ENCODE data around the gene PRSS1. TPM values are rescaled to one million over a fixed set of nuclear protein-coding genes. Genes with fewer than 3 reads are reported as not detected.

Gene PRSS1
- total RNA-seq, 3 donors from 2014 or later (not counting 1 experiment from before 2014, with no cell fraction given): not detected

GRCh38 chr7:142770661-142771352 lies 21.5 kb downstream of the PRSS1 start, which contains the start of gene PRSS2:
Gene PRSS2 (plus strand): TSS chr7:142770970. CDS start chr7:142770983, 13 bp downstream.
- ATAC-seq: no peak

GRCh38 chr7:142771353-142771723 lies 22.1 kb downstream of the PRSS1 start:
- Mint-ChIP-seq H3K27me3 (ENCODE audit: low read depth in 2 of 2) (no peaks in the 10 kb centered on the region), H3K4me3 (no peak overlapping the region), H3K27ac (peak overlapping the region in 1 of 2 donors; percentile 7), H3K4me1 (peaks cover 59 to 65% of the 10 kb centered on the region in 2 donors), H3K9me3 (no peaks in the 10 kb centered on the region), H3K36me3 (no peaks in the 10 kb centered on the region)
- Histone ChIP-seq H3K36me3 (ENCODE audit: control insufficient read depth, insufficient read depth, low read length) (no peaks in the 10 kb centered on the region), H3K9me3 (ENCODE audit: control insufficient read depth, insufficient read depth, low read length) (no peaks in the 10 kb centered on the region), H3K27ac (ENCODE audit: low read length) (no peak overlapping the region), H3K4me3 (ENCODE audit: low read length) (no peak overlapping the region), H3K27me3 (ENCODE audit: control insufficient read depth, insufficient read depth, low read length) (no peaks in the 10 kb centered on the region), H3K4me1 (ENCODE audit: control insufficient read depth, insufficient read depth, low read length) (peaks cover 5% of the 10 kb centered on the region)
- ATAC-seq (no peak), DNase-seq (no peak)
- intact Hi-C loops (cut with micrococcal nuclease): loop anchor here (10.0 kb wide), 1 partner anchor 63 kb away; no protein-coding TSS in a partner anchor
- TF ChIP-seq CTCF (IDR thresholded peaks at IDR 0.05): no peak
- WGBS (ENCODE audit: insufficient coverage): 63% methylated on average over 5 of the region's 5 CpGs

More at GRCh38 chr7:142770661-142771352, 21.5 kb downstream of the PRSS1 start, which contains the start of gene PRSS2:
- Mint-ChIP-seq H3K36me3 (no peaks in the 10 kb centered on the region), H3K4me1 (peaks cover 54 to 60% of the 10 kb centered on the region in 2 donors), H3K9me3 (no peaks in the 10 kb centered on the region), H3K4me3 (no peak within 1 kb of the TSS), H3K27me3 (ENCODE audit: low read depth in 2 of 2) (no peaks in the 10 kb centered on the region), H3K27ac (peak within 1 kb of the TSS; percentile 7 to 41)
- intact Hi-C loops (cut with micrococcal nuclease): loop anchor here (10.0 kb wide), 1 partner anchor 64 kb away; no protein-coding TSS in a partner anchor
- Histone ChIP-seq H3K27ac (ENCODE audit: low read length) (no peak within 1 kb of the TSS), H3K4me3 (ENCODE audit: low read length) (no peak within 1 kb of the TSS), H3K36me3 (ENCODE audit: control insufficient read depth, insufficient read depth, low read length) (no peaks in the 10 kb centered on the region), H3K4me1 (ENCODE audit: control insufficient read depth, insufficient read depth, low read length) (peaks cover 5% of the 10 kb centered on the region), H3K9me3 (ENCODE audit: control insufficient read depth, insufficient read depth, low read length) (no peaks in the 10 kb centered on the region), H3K27me3 (ENCODE audit: control insufficient read depth, insufficient read depth, low read length) (no peaks in the 10 kb centered on the region)
- no peak for DNase-seq
- no peak for TF ChIP-seq CTCF (IDR thresholded peaks at IDR 0.05)
- WGBS (ENCODE audit: insufficient coverage): 74% methylated on average over 5 of the region's 7 CpGs

GRCh38 chr7:142772051-142772450 lies 22.8 kb downstream of the PRSS1 start:
- Histone ChIP-seq H3K4me3 (ENCODE audit: low read length) (no peak overlapping the region), H3K27me3 (ENCODE audit: control insufficient read depth, insufficient read depth, low read length) (no peaks in the 10 kb centered on the region), H3K36me3 (ENCODE audit: control insufficient read depth, insufficient read depth, low read length) (no peaks in the 10 kb centered on the region), H3K9me3 (ENCODE audit: control insufficient read depth, insufficient read depth, low read length) (no peaks in the 10 kb centered on the region), H3K4me1 (ENCODE audit: control insufficient read depth, insufficient read depth, low read length) (peaks cover 10% of the 10 kb centered on the region), H3K27ac (ENCODE audit: low read length) (no peak overlapping the region)
- Mint-ChIP-seq H3K27ac (peak overlapping the region in 1 of 2 donors; percentile 44), H3K27me3 (ENCODE audit: low read depth in 2 of 2) (no peaks in the 10 kb centered on the region), H3K4me1 (peaks cover 63 to 68% of the 10 kb centered on the region in 2 donors), H3K9me3 (no peaks in the 10 kb centered on the region), H3K36me3 (no peaks in the 10 kb centered on the region), H3K4me3 (no peak overlapping the region)
- WGBS (ENCODE audit: insufficient coverage): 83% methylated on average over 6 of the region's 6 CpGs
- no peak for ATAC-seq
- TF ChIP-seq CTCF (IDR thresholded peaks at IDR 0.05): no peak
- no peak for DNase-seq
- intact Hi-C loops (cut with micrococcal nuclease): loop anchor here (10.0 kb wide), 1 partner anchor 63 kb away; no protein-coding TSS in a partner anchor

Data from natural killer cell (primary cell).